GM23248 (cell line): ENCODE measurements around the gene FAM168A.

Experiments
- EZH2 ChIP-seq: fragments of 200-600 bp; sonication (generic); IDR thresholded peaks from 2 replicates; pipeline ENCODE4 v1.6.1; 2018; ENCODE audit warnings: antibody characterized with exemption, mild to moderate bottlenecking; ENCODE audit not compliant: insufficient read depth, poor library complexity, severe bottlenecking
- EZH2phosphoT487 ChIP-seq: fragments of 200-600 bp; sonication (generic); IDR thresholded peaks from 2 replicates; pipeline ENCODE4 v1.6.1; 2018; ENCODE audit warnings: antibody characterized with exemption, moderate library complexity, mild to moderate bottlenecking, low read depth; ENCODE audit not compliant: insufficient read depth

- TF ChIP-seq EZH2 (no peak), EZH2phosphoT487 (no peak)
Observed at GRCh38 chr11:73473252-73473651, 124.7 kb downstream of the FAM168A start.
